Suprapubic skin (tissue), 4 donors: ENCODE measurements around the gene EIF3B.

Experiments
- EP300 ChIP-seq: sonication (generic); formaldehyde crosslinking; IDR thresholded peaks from one replicate; pipeline ENCODE4 v1.6.1; 2017; ENCODE audit warnings: antibody characterized with exemption
- POLR2A ChIP-seq, 2 donors: fragments of 450-650 bp; IDR thresholded peaks; one replicate each; pipeline ENCODE4 v1.6.1; 2017; ENCODE audit warnings: antibody characterized with exemption in 2 of 2, mild to moderate bottlenecking in 2 of 2, moderate library complexity in 2 of 2
- POLR2AphosphoS5 ChIP-seq, 3 donors: sonication (generic); formaldehyde crosslinking; IDR thresholded peaks; one replicate each; pipeline ENCODE4 v1.6.1; 2017; ENCODE audit warnings: antibody characterized with exemption in 3 of 3
- TF ChIP-seq, protein P1 (sequence below), 2 donors: fragments of 200-600 bp in 1 of 2; fragments of 450-650 bp in 1 of 2; sonication (generic) in 1 of 2; IDR thresholded peaks; one replicate each; pipeline ENCODE4 v1.5.1; 2016 to 2019; ENCODE audit warnings: antibody characterized with exemption in 2 of 2, mild to moderate bottlenecking in 1 of 2, moderate library complexity in 1 of 2

DNA sequence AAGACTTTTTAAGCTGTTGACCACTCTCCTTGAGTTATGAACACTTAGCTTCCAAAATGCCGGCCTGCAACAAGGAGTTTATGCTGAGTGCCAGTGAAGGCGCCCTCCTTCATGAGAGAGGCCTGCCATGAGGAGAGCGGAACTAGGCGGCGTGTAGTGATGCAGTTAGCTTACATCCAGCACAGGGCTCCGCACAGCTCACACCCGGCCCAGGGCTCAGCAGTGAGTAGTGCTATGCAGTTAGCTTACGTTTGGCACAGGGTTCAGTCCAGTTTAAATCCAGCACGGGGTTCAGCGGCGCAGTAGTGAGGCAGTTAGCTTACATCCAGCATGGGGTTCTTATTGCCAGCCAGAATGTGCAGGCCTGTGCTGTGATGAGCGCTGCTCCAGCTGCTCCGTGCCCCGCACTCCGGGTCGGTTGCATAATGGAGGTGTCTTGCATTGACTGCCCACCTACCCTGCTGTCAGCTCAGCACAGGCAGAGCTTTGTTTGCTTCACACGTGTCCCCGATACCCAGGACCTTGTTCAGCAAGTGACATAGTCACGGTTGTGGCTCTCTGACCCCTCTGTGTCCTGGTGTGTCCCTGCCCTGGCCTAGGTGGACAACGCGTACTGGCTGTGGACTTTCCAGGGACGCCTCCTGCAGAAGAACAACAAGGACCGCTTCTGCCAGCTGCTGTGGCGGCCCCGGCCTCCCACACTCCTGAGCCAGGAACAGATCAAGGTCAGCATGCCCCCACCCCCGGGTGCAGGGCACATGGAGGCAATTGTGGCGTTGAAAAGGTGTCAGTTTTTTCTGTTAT is 21.9 kb downstream of the EIF3B start:
- TF ChIP-seq POLR2A (IDR thresholded peaks at IDR 0.05) (no peak), EP300 (no peak), POLR2AphosphoS5 (IDR thresholded peaks at IDR 0.05) (no peak)
- TF ChIP-seq, protein P1, sequence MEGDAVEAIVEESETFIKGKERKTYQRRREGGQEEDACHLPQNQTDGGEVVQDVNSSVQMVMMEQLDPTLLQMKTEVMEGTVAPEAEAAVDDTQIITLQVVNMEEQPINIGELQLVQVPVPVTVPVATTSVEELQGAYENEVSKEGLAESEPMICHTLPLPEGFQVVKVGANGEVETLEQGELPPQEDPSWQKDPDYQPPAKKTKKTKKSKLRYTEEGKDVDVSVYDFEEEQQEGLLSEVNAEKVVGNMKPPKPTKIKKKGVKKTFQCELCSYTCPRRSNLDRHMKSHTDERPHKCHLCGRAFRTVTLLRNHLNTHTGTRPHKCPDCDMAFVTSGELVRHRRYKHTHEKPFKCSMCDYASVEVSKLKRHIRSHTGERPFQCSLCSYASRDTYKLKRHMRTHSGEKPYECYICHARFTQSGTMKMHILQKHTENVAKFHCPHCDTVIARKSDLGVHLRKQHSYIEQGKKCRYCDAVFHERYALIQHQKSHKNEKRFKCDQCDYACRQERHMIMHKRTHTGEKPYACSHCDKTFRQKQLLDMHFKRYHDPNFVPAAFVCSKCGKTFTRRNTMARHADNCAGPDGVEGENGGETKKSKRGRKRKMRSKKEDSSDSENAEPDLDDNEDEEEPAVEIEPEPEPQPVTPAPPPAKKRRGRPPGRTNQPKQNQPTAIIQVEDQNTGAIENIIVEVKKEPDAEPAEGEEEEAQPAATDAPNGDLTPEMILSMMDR (IDR thresholded peaks at IDR 0.05), result no peak
